ENCODE data around the gene HSD11B1. TPM values are rescaled to one million over a fixed set of nuclear protein-coding genes. Genes with fewer than 3 reads are reported as not detected.

Gene HSD11B1
- total and polyA plus RNA-seq, 2 of the 4 experiments (the other 2 are of a cell fraction) = 0.41 to 0.72 TPM

DNA sequence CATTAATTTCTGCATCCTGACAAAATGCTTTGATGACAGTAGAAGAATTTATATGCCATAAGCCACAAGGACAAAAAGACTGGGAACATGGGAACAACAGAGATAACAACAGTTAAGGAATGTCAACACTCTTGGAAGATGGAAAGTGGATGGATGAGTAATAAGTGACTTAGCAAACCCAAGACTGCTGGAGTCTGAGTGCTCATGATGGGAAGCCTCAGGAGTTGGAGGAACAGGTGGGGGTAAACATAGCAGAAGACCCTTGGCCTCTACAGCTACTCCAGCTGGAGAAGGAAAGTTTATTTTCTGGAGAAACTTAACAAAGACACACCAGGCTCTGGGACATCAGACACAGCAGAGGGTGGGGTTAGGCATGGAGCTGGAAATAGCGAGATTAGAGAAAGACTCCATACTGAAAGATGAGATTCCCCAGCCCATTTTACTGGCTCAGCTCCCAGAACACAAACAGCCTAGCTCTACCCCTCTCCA, 15.9 kb upstream of the HSD11B1 start:
- Histone ChIP-seq H2AK9ac (replicated peaks; ENCODE audit: low read depth, low read length, poor library complexity) (no peak overlapping the region), H3K14ac (replicated peaks; ENCODE audit: low read depth, low read length) (no peak overlapping the region), H4K20me1 (ENCODE audit: insufficient read depth, low read length) (no peaks in the 10 kb centered on the region), H3K4me1 (ENCODE audit: control insufficient read depth, insufficient read depth, low read length) (peaks cover 5% of the 10 kb centered on the region; the same call in 1 of the 2 replicates), H3K36me3 (ENCODE audit: control insufficient read depth, insufficient read depth, low read length) (no peaks in the 10 kb centered on the region), H2AFZ (replicated peaks; ENCODE audit: low read length, poor library complexity) (no peak overlapping the region), H3K4me2 (ENCODE audit: low read depth, low read length) (no peak overlapping the region), H4K8ac (ENCODE audit: low read depth in 2 of 2, low read length in 2 of 2) (no peak overlapping the region), H2BK5ac (ENCODE audit: low read depth, low read length, poor library complexity, severe bottlenecking) (no peak overlapping the region), H3K9ac (ENCODE audit: low read depth, low read length) (no peak overlapping the region), H2BK120ac (ENCODE audit: low read depth, low read length) (no peak overlapping the region), H2BK20ac (ENCODE audit: low read depth, low read length) (no peak overlapping the region), H3K18ac (ENCODE audit: low read depth, low read length) (no peak overlapping the region), H3K56ac (ENCODE audit: extremely low read depth, insufficient read depth, low read length) (no peak overlapping the region), H3K23ac (ENCODE audit: low read depth, low read length) (no peak overlapping the region), H4K91ac (ENCODE audit: insufficient read depth, low read depth, low read length) (no peak overlapping the region), H3K79me1 (ENCODE audit: low read depth in 1 of 2, low read length in 2 of 2) (no peaks in the 10 kb centered on the region), H2AK5ac (ENCODE audit: low read depth, low read length) (no peak overlapping the region), H3K9me1 (ENCODE audit: insufficient read depth, low read length) (0 out of 2 replicates have a peak, but pooled peaks cover 4% of the 10 kb centered on the region), H3K4me3 (ENCODE audit: insufficient read depth, low read depth, low read length) (no peak overlapping the region), H3K27ac (ENCODE audit: insufficient read depth, low read length) (no peak overlapping the region), H3K4ac (ENCODE audit: low read depth, low read length) (no peak overlapping the region), H3K9me3 (ENCODE audit: control insufficient read depth, insufficient read depth, low read length) (no peaks in the 10 kb centered on the region), H4K5ac (ENCODE audit: low read depth, low read length) (no peak overlapping the region), H2BK15ac (ENCODE audit: low read depth, low read length) (no peak overlapping the region), H3K27me3 (ENCODE audit: control insufficient read depth, insufficient read depth, low read length) (no peaks in the 10 kb centered on the region)
- no CpG with 5 or more reads among the region's 1 CpG for WGBS, 2 experiments (ENCODE audit: extremely low coverage in 2 of 2, insufficient read length in 1 of 2)
- dilution Hi-C loops (cut with HindIII; ENCODE audit: low sequenced_read_pairs, unreplicated experiment) = no loop called here
- intact Hi-C loops (cut with micrococcal nuclease) = no loop called here
- in situ Hi-C loops (cut with MboI; ENCODE audit: low sequenced_read_pairs) = no loop called here
- TF ChIP-seq MXI1 (IDR thresholded peaks at IDR 0.05; ENCODE audit: borderline replicate concordance, low read depth, low read length) = no peak
- TF ChIP-seq SMC3 (IDR thresholded peaks at IDR 0.05; ENCODE audit: low read depth, low read length) = no peak
- TF ChIP-seq RAD21 (IDR thresholded peaks at IDR 0.05; ENCODE audit: low read length) = no peak
- TF ChIP-seq MAZ (IDR thresholded peaks at IDR 0.05; ENCODE audit: borderline replicate concordance, low read depth, low read length) = no peak
- TF ChIP-seq, protein P1, sequence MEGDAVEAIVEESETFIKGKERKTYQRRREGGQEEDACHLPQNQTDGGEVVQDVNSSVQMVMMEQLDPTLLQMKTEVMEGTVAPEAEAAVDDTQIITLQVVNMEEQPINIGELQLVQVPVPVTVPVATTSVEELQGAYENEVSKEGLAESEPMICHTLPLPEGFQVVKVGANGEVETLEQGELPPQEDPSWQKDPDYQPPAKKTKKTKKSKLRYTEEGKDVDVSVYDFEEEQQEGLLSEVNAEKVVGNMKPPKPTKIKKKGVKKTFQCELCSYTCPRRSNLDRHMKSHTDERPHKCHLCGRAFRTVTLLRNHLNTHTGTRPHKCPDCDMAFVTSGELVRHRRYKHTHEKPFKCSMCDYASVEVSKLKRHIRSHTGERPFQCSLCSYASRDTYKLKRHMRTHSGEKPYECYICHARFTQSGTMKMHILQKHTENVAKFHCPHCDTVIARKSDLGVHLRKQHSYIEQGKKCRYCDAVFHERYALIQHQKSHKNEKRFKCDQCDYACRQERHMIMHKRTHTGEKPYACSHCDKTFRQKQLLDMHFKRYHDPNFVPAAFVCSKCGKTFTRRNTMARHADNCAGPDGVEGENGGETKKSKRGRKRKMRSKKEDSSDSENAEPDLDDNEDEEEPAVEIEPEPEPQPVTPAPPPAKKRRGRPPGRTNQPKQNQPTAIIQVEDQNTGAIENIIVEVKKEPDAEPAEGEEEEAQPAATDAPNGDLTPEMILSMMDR (conservative IDR thresholded peaks at IDR 0.05; ENCODE audit: low read depth, low read length) = no peak
- TF ChIP-seq FOS (IDR thresholded peaks at IDR 0.05; ENCODE audit: low read depth, low read length) = no peak
- TF ChIP-seq RCOR1 (IDR thresholded peaks at IDR 0.05; ENCODE audit: insufficient replicate concordance, low read length) = no peak
- TF ChIP-seq MAFK (IDR thresholded peaks at IDR 0.05; ENCODE audit: low read depth, low read length) = no peak
- no peak for TF ChIP-seq RFX5 (IDR thresholded peaks at IDR 0.05; ENCODE audit: low read depth, low read length)
- no peak for TF ChIP-seq POLR2A (IDR thresholded peaks at IDR 0.05; ENCODE audit: low read depth, low read length)
- no peak for TF ChIP-seq CEBPB (IDR thresholded peaks at IDR 0.05; ENCODE audit: low read depth, low read length)
- ATAC-seq (ENCODE audit: low read depth) (peak; percentile 53), DNase-seq (peak; percentile 52)
- CTCF ChIA-PET = interaction anchor here (1.0 to 1.4 kb wide), 2 partner anchors 119 to 123 kb away, joined by 3 to 5 read pairs; no protein-coding TSS in a partner anchor
- POLR2A ChIA-PET (ENCODE audit: unreplicated experiment) = no interaction called here
- BruUV-seq (replicated peaks) = no TSS peak

All from IMR-90 (cell line).